Measurements from ENCODE around the gene NFYA.

NFYA gene

DNA sequence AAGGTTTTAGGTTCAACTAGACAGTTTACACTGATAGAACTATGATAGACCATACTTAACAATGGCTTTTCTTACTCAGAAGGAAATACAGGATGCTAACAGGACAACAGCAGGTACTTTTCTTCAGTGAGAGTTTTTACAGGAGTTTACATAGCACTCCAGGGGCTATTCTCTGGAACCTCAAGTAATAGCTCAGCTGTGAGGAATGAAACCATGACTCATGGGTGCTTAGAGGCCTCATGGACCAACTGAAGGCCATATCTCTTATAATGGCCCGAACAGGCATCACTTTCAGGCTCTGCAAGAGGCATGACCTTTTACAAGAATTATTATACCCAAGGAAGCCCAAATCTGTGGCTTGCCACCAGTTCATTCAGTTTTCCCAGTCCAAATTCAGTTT lies 49.6 kb downstream of the NFYA start:
- DNase-seq = no peak

DNA sequence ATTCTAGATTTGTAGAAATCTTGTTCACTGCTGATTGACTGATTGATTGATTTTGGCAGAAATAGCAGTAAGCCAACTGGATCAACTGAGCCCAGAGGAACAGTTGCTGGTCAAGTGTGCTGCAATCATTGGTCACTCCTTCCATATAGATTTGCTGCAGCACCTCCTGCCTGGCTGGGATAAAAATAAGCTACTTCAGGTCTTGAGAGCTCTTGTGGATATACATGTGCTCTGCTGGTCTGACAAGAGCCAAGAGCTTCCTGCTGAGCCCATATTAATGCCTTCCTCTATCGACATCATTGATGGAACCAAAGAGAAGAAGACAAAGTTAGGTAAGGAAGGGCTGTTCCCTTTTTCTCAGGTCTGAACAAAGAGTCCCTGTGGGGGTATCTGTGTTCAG lies 50.1 kb downstream of the NFYA start:
- no peak for DNase-seq

DNA sequence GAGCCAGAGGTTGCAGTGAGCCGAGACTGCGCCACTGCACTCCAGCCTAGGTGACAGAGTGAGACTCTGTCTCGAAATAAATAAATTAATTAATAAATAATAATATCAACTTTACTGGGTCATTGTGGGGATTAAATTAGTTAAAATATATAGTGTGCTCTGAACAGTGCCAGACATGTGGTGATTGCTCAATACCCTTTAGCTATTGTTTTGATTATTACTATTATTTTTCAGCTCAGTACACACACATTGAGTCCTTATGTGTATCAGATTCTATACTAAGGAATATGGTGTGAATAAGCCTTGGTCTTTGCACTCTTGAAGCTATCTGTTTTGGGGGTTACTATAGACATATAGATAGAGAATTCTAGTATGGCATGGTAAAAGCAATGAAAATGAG lies 52.5 kb downstream of the NFYA start:
- no peak for DNase-seq

DNA sequence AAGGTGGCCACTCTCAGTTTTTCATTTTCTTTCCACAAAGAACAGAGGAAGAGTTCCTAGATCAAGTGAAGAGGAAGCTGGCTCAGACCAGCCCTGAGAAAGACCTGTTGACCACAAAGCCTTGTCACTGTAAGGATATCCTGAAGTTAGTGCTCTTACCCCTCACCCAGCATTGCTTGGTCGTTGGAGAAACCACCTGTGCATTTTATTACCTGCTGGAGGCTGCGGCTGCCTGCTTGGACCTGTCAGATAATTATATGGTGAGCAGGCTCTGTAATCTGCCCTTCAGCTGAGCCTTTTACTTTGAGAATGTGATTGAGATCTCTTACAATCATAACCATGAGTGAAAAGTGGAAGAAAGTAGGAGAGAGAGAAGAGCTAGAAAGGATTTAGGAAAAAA lies 59.5 kb downstream of the NFYA start:
- no peak for DNase-seq

DNA sequence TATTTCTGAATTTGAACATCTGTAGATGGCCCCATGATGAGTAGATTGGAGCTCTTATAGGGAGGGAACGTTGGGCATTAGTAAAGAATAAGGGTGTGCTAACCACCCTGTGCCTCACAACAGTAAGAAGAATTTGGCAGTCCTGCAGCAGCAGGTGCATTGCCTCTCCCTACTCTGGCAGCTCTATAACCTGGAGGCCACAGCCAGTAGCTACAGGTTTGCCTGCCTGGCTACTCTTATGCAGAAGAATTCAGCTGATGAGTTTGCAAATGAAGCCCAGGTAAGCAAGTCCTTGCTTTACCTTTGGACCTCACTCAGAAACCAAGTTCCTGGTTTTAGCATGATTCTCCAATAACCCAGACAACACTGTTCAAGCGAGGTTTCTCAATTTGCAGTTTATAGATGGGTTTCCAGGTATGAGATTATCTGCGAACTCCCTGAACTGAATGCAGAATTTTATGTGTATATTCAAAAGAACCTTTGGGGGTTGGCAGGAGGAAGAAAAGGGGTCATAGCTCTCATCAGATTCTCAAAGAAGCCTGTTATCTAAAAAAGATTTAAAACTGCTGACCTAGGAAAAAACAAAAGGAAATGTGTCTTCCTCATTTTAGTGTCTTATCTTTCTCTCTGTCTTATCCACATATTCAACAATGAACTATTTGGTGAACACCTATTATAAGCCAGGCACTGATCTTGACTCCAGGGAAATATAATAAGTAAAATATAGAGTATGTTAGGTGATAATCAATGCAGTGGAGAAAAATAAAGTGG lies 62.5 kb downstream of the NFYA start:
- DNase-seq = no peak

DNA sequence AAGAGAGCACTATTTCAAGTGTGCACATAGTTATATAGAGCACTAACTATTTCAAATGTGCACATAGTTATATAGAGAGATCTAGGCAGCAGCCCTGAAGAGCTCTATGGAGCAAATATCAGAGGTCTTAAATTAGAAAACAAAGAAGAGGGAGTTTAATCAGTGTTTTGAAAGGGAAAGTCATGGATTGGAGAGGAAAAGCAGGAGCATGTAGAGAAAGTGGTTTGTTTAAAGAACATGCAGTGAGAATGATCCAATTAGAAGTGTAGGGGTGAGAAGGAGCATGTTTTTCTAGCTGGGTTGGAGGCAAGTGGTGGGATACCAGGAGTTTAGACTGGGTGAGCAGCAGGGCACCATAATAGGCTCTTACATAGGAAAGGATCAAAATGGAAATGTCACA lies 64.1 kb downstream of the NFYA start:
- no peak for DNase-seq

DNA sequence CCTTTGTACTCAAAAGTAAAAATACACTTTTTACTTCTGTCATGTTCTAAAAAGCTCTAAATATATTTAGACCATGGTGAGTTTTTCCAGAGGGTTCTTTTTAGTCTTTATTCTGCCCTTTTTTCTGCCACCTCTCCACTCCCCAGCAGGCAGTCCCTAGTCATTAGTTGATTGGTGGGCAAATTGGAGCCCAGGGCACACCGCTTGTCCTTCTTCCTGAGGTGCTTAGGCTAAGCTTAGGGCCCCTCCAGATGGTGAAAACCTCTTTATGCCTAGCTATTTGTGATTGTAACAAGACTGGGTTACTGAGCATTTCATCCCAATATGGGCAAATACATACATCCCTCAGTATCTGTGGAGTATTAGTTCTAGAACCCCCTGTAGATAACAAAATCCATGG lies 75.1 kb downstream of the NFYA start:
- DNase-seq = no peak

Measured in T-helper 1 cell (primary cell).